GM21447 (cell line): ENCODE data around the gene IRAG1.

Experiments
- ATAC-seq: cut with Tn5 transposase; IDR thresholded peaks from one replicate; pipeline ENCODE4 v1.9.1; 2021; ENCODE audit not compliant: unreplicated experiment

IRAG1 gene

GRCh38 chr11:10670099-10670498 is 23.5 kb downstream of the IRAG1 start:
- no peak for ATAC-seq

- ATAC-seq, result no peak
Measured at GRCh38 chr11:10669258-10670033, 24.1 kb downstream of the IRAG1 start.

- ATAC-seq, result no peak
Measured at GRCh38 chr11:10667521-10667885, 26.1 kb downstream of the IRAG1 start.

GRCh38 chr11:10666556-10667520 is 26.7 kb downstream of the IRAG1 start:
- no peak for ATAC-seq

GRCh38 chr11:10664496-10664895 is 29.1 kb downstream of the IRAG1 start:
- ATAC-seq, result no peak

- ATAC-seq, result no peak
Measured at GRCh38 chr11:10663990-10664389, 29.6 kb downstream of the IRAG1 start.

GRCh38 chr11:10663365-10663764 is 30.2 kb downstream of the IRAG1 start:
- no peak for ATAC-seq

GRCh38 chr11:10660323-10660722 is 33.2 kb downstream of the IRAG1 start:
- ATAC-seq, result no peak

- ATAC-seq, result no peak
Measured at GRCh38 chr11:10659339-10660216, 34.0 kb downstream of the IRAG1 start.

GRCh38 chr11:10658621-10659338 is 34.8 kb downstream of the IRAG1 start:
- ATAC-seq, result no peak

GRCh38 chr11:10657308-10658271 is 36.0 kb downstream of the IRAG1 start:
- ATAC-seq, result peak; percentile 67

GRCh38 chr11:10655943-10656576 is 37.5 kb downstream of the IRAG1 start:
- no peak for ATAC-seq

- no peak for ATAC-seq
Measured at GRCh38 chr11:10655227-10655626, 38.3 kb downstream of the IRAG1 start.

GRCh38 chr11:10654811-10655150 is 38.8 kb downstream of the IRAG1 start:
- no peak for ATAC-seq

GRCh38 chr11:10653946-10654810 is 39.4 kb downstream of the IRAG1 start:
- peak; percentile 46 for ATAC-seq

- no peak for ATAC-seq
Measured at GRCh38 chr11:10653261-10653660, 40.3 kb downstream of the IRAG1 start.

GRCh38 chr11:10651656-10652361 is 41.7 kb downstream of the IRAG1 start:
- ATAC-seq, result no peak
